Activated CD8-positive, alpha-beta T cell treated with anti-CD3 and anti-CD28 coated beads, Interleukin-2, amount 10 ng/mL, durations not matched to agents 7 days and 5 days (primary cell): ENCODE measurements around the gene WFDC2. TPM values are rescaled to one million over a fixed set of nuclear protein-coding genes. Genes with fewer than 3 reads are reported as not detected.

Source experiments
- ATAC-seq: fragments of 150-1000 bp; cut with Tn5 transposase; one replicate; pipeline ENCODE4 v1.10.0; 2021; ENCODE audit warnings: moderate library complexity
- CTCF ChIA-PET: fragments of 350-600 bp; sonication (Branson Sonifier 250); formaldehyde crosslinking; loops from one replicate; lab custom pipeline; 2021; ENCODE audit warnings: antibody characterized with exemption; lab: Charles Lee
- POLR2A ChIA-PET: fragments of 350-600 bp; sonication (Branson Sonifier 250); formaldehyde crosslinking; loops from one replicate; lab custom pipeline; 2021; ENCODE audit warnings: antibody characterized with exemption; lab: Charles Lee
- DNase-seq: peaks from one replicate; pipeline ENCODE4 v3.0.0-alpha.2; 2020
- H3K27ac Mint-ChIP-seq: one replicate; pipeline ENCODE4 v1.8.0; 2021; ENCODE audit warnings: mild to moderate bottlenecking, mixed read lengths
- H3K27me3 Mint-ChIP-seq: one replicate; pipeline ENCODE4 v1.8.0; 2021; ENCODE audit warnings: low read depth, mixed read lengths
- H3K36me3 Mint-ChIP-seq: one replicate; pipeline ENCODE4 v1.8.0; 2021; ENCODE audit warnings: low read depth, mixed read lengths
- H3K4me1 Mint-ChIP-seq: one replicate; pipeline ENCODE4 v1.8.0; 2021; ENCODE audit warnings: low read depth, mixed read lengths
- H3K4me3 Mint-ChIP-seq: one replicate; pipeline ENCODE4 v1.8.0; 2021; ENCODE audit warnings: mild to moderate bottlenecking, mixed read lengths
- H3K9me3 Mint-ChIP-seq: one replicate; pipeline ENCODE4 v1.8.0; 2022; ENCODE audit warnings: mixed read lengths; ENCODE audit not compliant: insufficient read depth
- total RNA-seq, 2 experiments: library from RNA; stranded (reverse); gene quantifications; one replicate each; pipeline ENCODE4 v1.2.3, GENCODE V29; 2021

Gene WFDC2
- total RNA-seq, 2 experiments from 2014 or later, result not detected

DNA sequence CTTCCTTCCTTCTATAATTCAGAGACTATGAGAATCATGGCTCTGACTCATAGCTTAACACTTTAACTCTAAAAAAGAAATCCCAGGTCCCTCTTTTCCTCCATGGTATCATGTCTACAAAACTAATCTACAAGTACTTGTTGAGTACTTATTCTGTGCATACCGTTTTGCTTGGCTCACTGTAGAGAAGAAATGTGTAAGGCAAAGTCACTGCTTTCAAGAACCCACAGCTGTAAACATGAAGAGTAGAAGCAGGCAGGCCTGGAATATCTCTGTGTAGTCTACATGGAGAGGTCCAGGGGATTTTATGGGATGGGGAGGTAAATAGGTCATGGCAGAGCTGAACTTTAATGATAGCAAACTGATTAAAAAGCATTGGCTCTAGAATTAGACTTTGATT lies 32.0 kb downstream of the WFDC2 start:
- Mint-ChIP-seq H3K27me3 (peaks cover 31% of the 10 kb centered on the region), H3K36me3 (no peaks in the 10 kb centered on the region), H3K4me3 (no peak overlapping the region), H3K4me1 (no peaks in the 10 kb centered on the region), H3K9me3 (no peaks in the 10 kb centered on the region), H3K27ac (no peak overlapping the region)
- ChIA-PET CTCF (no interaction called here), POLR2A (interaction anchor here (0.5 kb wide), 1 partner anchor 68 kb away, joined by 4 read pairs; no protein-coding TSS in a partner anchor)
- ATAC-seq, result no peak
- DNase-seq, result no peak

DNA sequence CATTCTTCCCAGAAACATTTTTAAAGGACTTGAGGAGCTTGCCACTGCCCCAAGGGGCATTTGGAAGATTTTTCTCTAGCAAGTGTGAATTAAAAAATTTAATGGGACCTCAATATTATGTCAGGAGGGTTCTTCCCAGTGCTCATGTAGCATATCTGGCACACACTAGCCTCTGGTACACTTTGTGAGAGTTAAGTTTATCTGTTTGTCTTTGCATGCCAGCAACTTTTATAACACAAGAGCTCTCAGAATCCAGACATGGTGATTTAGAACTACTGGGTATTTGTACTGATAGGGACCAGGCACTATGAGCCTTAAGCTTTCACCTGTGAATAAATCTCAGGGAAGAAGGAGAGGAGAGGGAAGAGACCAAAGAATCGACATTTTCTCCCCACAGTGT lies 33.0 kb downstream of the WFDC2 start:
- ChIA-PET POLR2A (no interaction called here), CTCF (interaction anchor here (1.2 kb wide), 1 partner anchor 43 kb away, joined by 3 read pairs; no protein-coding TSS in a partner anchor)
- ATAC-seq, result no peak
- H3K4me3 Mint-ChIP-seq, result no peak overlapping the region
- DNase-seq, result no peak
- H3K36me3 Mint-ChIP-seq, result no peaks in the 10 kb centered on the region
- no peaks in the 10 kb centered on the region for H3K9me3 Mint-ChIP-seq
- H3K27me3 Mint-ChIP-seq, result peaks cover 35% of the 10 kb centered on the region
- no peak overlapping the region for H3K27ac Mint-ChIP-seq
- peaks cover 3% of the 10 kb centered on the region for H3K4me1 Mint-ChIP-seq

DNA sequence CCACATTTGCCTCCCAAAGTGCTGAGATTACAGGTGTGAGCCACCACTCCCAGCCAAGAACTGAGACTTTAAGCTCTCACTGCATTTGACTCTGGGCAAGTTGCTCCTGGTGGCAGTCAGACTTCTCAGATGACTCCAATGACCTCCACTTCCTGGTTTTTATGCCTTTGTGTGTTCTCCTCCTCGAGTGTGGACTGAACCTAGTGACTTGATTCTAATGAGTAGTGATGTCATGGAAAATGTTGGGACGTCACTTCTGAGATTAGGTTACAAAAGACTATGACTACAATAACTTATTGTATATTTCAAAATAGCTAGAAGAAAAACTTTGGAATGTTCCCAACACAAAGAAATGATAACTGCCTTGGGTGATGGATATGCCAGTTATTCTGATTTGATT lies 33.9 kb downstream of the WFDC2 start:
- no peaks in the 10 kb centered on the region for H3K9me3 Mint-ChIP-seq
- POLR2A ChIA-PET, result no interaction called here
- H3K27me3 Mint-ChIP-seq, result peaks cover 35% of the 10 kb centered on the region
- no peak overlapping the region for H3K27ac Mint-ChIP-seq
- no peak overlapping the region for H3K4me3 Mint-ChIP-seq
- no peak for ATAC-seq
- DNase-seq, result no peak
- CTCF ChIA-PET, result no interaction called here
- no peaks in the 10 kb centered on the region for H3K36me3 Mint-ChIP-seq
- peaks cover 3% of the 10 kb centered on the region for H3K4me1 Mint-ChIP-seq

DNA sequence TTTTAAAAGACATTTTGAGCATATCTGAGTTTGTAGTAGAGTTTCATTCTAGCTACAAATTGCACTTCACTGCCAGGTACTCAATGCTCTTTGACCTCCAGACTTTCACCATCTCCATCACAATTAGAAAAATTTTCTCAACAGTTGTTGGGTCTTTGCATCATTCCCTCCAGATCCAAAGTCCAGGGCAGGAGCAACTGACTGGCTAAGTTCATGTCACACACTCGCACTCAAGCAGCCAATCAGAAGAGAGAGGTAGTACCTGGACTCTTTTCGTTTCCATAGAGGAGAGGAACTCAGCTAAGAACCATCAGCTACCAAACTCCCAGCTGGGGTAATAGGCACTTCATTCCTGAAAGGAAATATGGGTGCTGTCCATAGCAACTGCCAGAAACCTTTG lies 36.8 kb downstream of the WFDC2 start:
- ChIA-PET POLR2A (no interaction called here), CTCF (no interaction called here)
- peaks cover 3% of the 10 kb centered on the region for H3K4me1 Mint-ChIP-seq
- ATAC-seq (no peak), DNase-seq (no peak)
- no peaks in the 10 kb centered on the region for H3K9me3 Mint-ChIP-seq
- peaks cover 32% of the 10 kb centered on the region for H3K27me3 Mint-ChIP-seq
- no peak overlapping the region for H3K27ac Mint-ChIP-seq
- no peaks in the 10 kb centered on the region for H3K36me3 Mint-ChIP-seq
- H3K4me3 Mint-ChIP-seq, result no peak overlapping the region

DNA sequence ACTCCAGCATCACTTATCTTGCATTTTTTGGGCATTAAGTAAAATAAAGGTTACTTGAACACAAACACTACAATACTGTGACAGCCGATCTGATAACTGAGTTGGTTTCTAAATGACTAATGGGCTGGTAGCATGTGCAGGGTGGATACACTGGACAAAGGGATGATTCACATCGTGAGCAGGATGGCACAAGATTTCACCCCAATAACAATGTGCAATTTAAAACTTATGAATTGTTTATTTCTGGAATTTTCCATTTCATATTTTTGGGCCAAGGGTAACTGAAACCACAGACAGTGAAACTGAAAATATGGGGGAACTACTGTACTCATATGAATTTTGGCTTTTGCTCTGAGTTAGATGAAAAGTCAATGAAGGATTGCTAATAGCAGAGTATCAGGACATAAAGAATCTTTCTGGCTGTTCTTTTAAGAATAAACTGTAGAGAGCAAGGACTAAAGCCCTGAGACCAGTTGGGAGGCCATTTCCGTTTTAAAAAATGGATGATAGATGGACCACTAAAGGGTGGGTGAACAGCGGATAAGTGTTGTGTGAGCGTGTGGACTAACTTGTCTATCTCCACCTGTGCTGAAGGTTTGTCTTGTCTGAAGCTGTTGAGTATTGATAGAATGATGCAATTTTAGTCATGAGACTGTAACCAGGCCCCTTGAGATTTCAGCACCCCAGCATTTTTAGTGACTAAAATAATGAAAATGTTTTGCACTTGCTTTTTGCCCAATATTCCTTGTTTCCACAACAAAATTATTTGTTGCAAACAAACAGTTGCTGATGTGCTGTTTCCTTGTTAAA lies 37.7 kb downstream of the WFDC2 start:
- POLR2A ChIA-PET, result no interaction called here
- Mint-ChIP-seq H3K9me3 (no peaks in the 10 kb centered on the region), H3K4me3 (no peak overlapping the region), H3K4me1 (peaks cover 3% of the 10 kb centered on the region), H3K27ac (no peak overlapping the region), H3K27me3 (peaks cover 27% of the 10 kb centered on the region), H3K36me3 (no peaks in the 10 kb centered on the region)
- CTCF ChIA-PET, result no interaction called here
- DNase-seq (no peak), ATAC-seq (no peak)

DNA sequence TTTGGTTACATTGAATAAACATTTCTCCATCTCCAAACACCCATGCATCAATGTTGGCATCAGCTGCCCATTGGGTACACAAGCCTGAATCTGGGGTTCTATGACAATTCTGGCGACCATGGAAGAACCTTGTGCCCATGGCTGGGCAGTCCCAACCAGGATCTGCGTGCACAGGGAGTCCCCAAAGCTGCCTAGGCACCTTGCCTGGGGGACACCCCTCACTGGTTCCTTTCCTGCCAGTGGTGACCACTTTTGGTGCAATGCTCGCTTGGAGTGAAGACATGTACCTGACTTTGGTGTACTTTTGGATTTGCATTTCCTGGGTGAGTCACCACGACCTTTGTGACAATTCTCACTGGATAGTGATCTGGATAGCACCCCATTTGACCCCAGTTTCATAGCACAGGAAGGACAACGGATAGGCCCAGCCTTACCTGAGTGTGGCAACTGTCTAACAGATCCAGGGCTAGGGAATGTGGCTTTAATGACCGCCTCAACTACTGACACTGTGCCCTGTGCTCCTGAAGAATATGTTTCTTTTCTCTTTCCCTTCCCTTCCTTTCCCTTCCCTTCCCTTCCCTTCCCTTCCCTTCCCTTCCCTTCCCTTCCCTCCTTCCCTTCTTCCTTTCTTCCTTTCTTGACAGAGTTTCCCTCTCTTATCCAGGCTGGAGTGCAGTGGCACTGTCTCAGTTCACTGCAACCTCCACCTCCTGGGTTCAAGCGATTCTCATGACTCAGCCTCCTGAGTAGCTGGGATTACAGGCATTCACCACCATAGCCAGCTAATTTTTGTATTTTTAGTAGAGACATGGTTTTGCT lies 38.7 kb downstream of the WFDC2 start:
- H3K4me1 Mint-ChIP-seq, result peaks cover 3% of the 10 kb centered on the region
- H3K36me3 Mint-ChIP-seq, result no peaks in the 10 kb centered on the region
- H3K9me3 Mint-ChIP-seq, result no peaks in the 10 kb centered on the region
- H3K27ac Mint-ChIP-seq, result no peak overlapping the region
- peaks cover 26% of the 10 kb centered on the region for H3K27me3 Mint-ChIP-seq
- ChIA-PET POLR2A (no interaction called here), CTCF (no interaction called here)
- ATAC-seq (no peak), DNase-seq (no peak)
- H3K4me3 Mint-ChIP-seq, result no peak overlapping the region

DNA sequence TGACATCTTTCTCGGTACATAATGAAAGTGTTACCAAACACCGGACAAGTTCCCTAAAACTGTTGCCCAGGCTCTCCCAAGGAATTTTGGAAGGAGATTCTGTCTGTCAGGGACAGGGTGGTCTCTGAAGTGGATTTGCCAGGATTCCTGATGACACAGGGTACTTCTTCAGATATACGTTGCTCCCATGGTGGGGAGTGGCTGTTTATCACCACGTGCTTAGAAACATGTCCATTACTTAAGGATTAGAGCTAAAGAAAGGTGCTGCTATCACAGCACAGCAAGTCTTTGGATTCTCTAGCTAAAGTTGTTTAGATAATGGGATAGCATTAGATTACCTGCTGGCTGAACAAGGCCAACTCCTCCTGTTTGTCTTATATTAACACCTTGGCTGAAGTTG lies 39.5 kb downstream of the WFDC2 start:
- Mint-ChIP-seq H3K36me3 (no peaks in the 10 kb centered on the region), H3K9me3 (no peaks in the 10 kb centered on the region), H3K27ac (no peak overlapping the region), H3K27me3 (peaks cover 25% of the 10 kb centered on the region), H3K4me1 (peaks cover 3% of the 10 kb centered on the region), H3K4me3 (no peak overlapping the region)
- ATAC-seq, result no peak
- no peak for DNase-seq
- ChIA-PET CTCF (interaction anchor here (0.6 to 1.2 kb wide), 2 partner anchors 135 to 255 kb away, joined by 3 to 5 read pairs; partner anchors contain the start of gene SLPI), POLR2A (no interaction called here)

DNA sequence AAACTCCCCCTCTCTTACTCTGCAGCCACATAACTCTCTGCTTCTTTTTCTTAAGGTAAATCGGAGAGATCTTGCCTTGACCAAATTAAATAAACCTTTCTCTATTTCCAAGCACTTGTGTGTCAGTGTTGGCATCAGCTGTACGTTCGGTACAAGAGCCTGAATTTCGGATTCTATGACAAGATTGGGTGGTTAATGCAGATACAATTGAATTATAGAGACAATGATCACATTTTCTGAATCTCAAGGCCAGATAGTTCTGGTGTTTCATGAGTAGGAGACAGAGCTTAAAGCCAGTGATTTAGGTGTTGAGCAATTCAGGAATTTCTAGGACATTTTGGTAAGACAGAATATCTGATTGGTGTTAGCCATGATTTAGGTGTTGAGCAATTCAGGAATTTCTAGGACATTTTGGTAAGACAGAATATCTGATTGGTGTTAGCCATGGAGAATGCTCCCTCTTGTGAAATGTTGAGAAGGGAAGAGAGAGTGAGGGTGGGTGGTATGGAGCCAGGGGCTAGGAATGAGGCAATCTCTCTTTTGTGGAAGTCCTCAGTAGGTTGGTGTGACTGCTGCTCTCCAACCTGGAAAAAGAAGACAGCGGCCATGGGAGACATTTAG lies 40.8 kb downstream of the WFDC2 start:
- H3K27ac Mint-ChIP-seq, result no peak overlapping the region
- ATAC-seq, result no peak
- ChIA-PET POLR2A (no interaction called here), CTCF (interaction anchor here (1.2 kb wide), 1 partner anchor 136 kb away, joined by 3 read pairs; no protein-coding TSS in a partner anchor)
- no peaks in the 10 kb centered on the region for H3K9me3 Mint-ChIP-seq
- H3K4me1 Mint-ChIP-seq, result peaks cover 3% of the 10 kb centered on the region
- H3K27me3 Mint-ChIP-seq, result peaks cover 22% of the 10 kb centered on the region
- no peak overlapping the region for H3K4me3 Mint-ChIP-seq
- DNase-seq, result no peak
- H3K36me3 Mint-ChIP-seq, result no peaks in the 10 kb centered on the region

DNA sequence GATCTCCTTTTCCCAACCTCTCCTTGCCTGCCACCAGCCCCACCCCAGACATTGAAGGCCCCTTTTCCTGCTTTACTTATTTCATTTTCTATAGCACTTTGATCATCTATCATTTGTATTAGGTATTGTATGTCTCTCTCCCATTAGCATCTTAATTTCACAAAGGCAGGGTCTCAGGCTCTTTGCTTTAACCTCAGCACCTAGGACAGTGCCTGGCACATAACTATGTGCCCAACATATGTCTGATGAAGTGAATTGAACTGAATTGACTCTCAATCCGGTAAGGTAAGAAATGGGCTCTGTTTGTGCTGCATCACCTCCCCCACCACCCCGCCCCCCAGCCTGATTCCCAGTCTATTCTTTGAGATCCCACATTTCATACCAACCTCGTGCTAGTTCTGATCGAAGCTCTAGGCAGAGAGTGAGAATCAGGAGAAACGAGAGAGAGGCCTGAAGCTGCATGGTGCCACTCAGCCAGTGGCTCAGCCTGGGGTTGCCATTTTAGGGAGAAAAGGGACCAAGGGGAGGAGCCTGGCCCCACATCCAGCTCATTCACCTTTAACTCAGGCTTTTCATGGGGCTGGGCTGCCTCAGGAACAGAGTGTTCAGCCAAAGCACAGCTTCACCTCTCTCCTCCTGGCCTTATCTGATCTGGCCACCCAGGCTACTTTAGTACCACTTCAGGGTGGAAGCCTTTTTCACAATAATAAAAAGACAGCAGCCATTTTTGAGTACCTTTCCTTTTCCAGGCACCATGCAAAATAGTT lies 45.8 kb downstream of the WFDC2 start, which contains the start of gene SPINT3:
Gene SPINT3 (minus strand): TSS at position 476 of the 767 bp plus-strand sequence. CDS start 14 bp downstream, at position 462.
- H3K27ac Mint-ChIP-seq, result no peak within 1 kb of the TSS
- H3K36me3 Mint-ChIP-seq, result no peaks in the 10 kb centered on the region
- H3K27me3 Mint-ChIP-seq, result peaks cover 17% of the 10 kb centered on the region
- no peaks in the 10 kb centered on the region for H3K9me3 Mint-ChIP-seq
- POLR2A ChIA-PET, result no interaction called here
- ATAC-seq, result no peak
- DNase-seq, result no peak
- no peaks in the 10 kb centered on the region for H3K4me1 Mint-ChIP-seq
- CTCF ChIA-PET, result no interaction called here
- H3K4me3 Mint-ChIP-seq, result no peak within 1 kb of the TSS

DNA sequence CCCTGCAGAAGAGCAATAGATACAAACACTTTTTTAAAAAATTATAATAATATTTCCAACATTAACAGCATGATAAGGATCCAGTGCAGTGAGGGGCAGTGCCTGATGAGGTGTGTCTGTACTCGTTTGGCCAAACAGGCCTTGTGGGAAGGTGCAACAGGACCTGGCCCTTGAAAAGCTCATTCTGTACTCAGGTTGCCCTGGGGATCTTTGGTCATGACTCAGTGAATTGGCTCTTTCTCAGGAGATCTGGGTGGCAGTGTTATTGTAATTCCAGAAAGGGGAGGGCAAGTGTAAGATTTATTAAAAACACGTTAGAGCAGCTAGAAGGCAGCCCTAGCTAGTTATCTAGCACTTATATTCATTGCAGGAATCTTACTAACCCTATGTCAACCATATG lies 48.7 kb downstream of the WFDC2 start:
- DNase-seq, result no peak
- Mint-ChIP-seq H3K9me3 (no peaks in the 10 kb centered on the region), H3K36me3 (no peaks in the 10 kb centered on the region), H3K4me1 (no peaks in the 10 kb centered on the region), H3K27me3 (peaks cover 24% of the 10 kb centered on the region), H3K27ac (no peak overlapping the region), H3K4me3 (no peak overlapping the region)
- ChIA-PET CTCF (interaction anchor here (0.6 to 1.0 kb wide), 2 partner anchors 253 to 255 kb away, joined by 3 read pairs; no protein-coding TSS in a partner anchor), POLR2A (no interaction called here)
- ATAC-seq, result no peak

DNA sequence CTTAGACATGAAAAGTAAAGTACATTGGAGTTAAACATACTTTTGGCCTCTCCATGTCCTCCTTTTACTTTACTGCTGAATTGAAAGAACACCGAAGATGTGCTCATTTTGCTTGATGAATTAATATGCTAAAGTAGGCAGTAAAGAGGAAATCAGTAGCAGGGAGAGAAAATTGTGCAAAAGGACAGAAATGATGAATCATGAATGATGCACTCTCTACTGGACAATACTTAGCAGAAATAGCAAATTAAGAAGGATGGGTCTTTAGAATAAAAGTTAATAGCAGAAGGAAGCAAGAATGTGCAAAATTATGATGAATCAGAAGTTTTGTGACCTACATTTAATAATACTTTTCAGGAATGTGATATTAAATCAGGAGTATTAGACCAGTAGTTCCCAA lies 54.3 kb downstream of the WFDC2 start:
- ChIA-PET POLR2A (no interaction called here), CTCF (no interaction called here)
- ATAC-seq, result no peak
- no peaks in the 10 kb centered on the region for H3K36me3 Mint-ChIP-seq
- no peaks in the 10 kb centered on the region for H3K4me1 Mint-ChIP-seq
- no peak overlapping the region for H3K4me3 Mint-ChIP-seq
- no peaks in the 10 kb centered on the region for H3K9me3 Mint-ChIP-seq
- H3K27me3 Mint-ChIP-seq, result peaks cover 33% of the 10 kb centered on the region
- no peak for DNase-seq
- H3K27ac Mint-ChIP-seq, result no peak overlapping the region
